ENCODE results near the gene PTCHD1.

Gene PTCHD1

DNA sequence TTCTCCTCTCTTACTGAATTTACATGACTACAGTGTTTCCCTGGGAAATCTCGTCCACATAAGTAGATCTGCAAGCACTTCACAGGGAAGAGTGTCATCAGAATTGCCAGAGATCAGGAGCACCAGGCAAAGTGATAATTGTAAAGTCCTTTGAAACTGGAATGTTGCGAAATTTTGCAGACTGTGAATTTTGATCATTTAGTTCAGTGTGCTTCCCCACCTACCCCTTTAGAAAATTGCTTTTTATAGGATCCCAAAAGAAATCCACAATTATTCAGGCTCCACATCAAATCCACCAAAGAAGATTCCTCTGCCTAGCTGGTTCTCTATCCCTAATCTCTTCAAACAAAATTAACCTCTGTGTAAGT is 10.2 kb downstream of the PTCHD1 start:
- in situ Hi-C loops (cut with HindIII; ENCODE audit: low sequenced_read_pairs), result no loop called here

DNA sequence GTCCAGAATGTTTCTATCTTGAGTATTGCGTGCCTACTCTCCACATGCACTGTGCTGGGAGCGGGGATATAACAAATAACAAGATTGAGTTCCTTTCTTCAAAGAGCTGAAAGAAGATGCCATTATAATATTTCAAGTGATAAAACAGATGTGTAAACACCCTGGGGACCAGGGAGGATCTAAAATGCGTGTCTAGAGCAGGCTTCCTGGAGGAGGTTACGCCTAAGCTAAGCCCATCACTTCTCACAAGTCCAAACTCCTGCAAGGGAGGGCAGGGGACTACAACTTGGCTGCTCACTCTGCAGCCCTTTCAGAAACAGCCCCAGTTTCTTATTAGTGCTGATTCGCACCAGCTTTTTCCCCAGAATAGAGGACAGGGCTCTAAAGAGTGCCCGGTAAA is 21.5 kb downstream of the PTCHD1 start:
- in situ Hi-C loops (cut with HindIII; ENCODE audit: low sequenced_read_pairs), result no loop called here

DNA sequence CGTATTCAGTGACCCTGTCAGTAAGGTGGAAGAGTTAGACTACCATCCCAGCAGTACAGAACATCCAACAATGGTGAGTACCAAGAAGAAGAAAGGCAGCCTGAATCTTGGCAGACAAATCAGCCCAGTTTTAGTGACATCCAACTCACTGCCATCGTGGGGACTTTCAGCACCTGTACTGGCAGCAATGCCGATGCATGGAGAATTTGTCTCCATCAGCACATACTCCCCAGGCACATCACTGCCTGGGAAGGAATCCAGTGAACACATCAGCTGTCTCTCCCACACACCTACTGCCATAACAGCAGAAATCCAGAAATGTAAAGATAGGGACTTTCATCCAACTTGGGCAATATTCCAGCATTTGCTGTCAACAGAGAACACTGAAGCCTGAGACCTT is 29.8 kb downstream of the PTCHD1 start:
- in situ Hi-C loops (cut with HindIII; ENCODE audit: low sequenced_read_pairs), result no loop called here

DNA sequence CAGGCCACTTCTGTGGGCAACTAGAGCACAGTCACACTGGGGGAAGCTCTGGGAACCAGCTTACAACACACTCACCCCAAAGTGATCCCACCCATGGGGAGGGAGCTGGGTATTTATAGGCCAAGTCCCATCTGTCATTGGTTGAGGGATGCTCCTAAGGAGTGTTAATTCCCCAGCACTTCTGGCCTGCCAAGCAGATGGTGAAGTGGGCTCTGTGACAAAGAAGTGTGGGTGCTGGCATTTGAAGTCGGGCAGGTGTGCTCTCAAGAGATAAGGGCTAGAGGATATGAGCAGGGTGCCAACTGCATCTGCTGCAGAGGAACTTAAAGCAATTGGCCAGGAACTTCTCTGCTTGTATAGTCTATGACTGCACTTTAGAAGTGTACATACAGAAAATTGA is 30.9 kb downstream of the PTCHD1 start:
- in situ Hi-C loops (cut with HindIII; ENCODE audit: low sequenced_read_pairs), result no loop called here

DNA sequence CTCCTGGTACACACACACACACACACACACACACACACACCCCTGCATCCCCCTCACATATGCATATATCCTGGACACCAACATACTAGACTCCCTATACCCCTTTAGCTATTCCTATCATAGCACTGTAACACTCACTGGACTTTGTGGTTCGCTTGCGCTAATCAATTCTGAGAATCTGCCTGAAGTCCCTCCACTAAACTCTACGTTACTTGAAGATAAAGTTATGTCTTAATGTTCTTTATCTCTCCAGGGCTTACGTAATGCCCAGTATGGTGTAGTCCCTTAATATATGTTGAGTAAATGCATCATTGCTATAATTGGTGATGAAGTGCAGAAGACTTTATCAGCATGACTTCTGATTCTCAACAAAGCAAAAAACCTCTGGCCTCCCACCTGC is 32.3 kb downstream of the PTCHD1 start:
- in situ Hi-C loops (cut with HindIII; ENCODE audit: low sequenced_read_pairs), result no loop called here

DNA sequence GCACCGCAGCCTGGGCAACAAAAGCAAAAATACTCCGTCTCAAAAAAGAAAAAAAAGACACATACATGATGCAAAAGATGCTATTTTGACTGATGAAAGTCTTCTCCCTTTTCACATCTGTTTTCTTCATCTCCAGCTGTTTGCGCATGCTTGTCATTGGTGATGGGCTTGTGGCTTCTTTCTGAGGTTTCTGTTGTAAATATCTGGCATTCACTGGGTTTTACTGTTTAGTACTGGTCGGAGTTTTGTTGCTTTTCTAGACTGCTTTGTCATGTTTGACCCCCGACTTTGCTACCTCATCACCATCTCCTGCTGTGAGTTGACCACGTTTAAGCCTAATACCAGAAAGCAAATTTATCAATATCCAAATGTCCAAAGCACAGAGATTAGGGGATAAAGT is 34.4 kb downstream of the PTCHD1 start:
- in situ Hi-C loops (cut with HindIII; ENCODE audit: low sequenced_read_pairs), result no loop called here

DNA sequence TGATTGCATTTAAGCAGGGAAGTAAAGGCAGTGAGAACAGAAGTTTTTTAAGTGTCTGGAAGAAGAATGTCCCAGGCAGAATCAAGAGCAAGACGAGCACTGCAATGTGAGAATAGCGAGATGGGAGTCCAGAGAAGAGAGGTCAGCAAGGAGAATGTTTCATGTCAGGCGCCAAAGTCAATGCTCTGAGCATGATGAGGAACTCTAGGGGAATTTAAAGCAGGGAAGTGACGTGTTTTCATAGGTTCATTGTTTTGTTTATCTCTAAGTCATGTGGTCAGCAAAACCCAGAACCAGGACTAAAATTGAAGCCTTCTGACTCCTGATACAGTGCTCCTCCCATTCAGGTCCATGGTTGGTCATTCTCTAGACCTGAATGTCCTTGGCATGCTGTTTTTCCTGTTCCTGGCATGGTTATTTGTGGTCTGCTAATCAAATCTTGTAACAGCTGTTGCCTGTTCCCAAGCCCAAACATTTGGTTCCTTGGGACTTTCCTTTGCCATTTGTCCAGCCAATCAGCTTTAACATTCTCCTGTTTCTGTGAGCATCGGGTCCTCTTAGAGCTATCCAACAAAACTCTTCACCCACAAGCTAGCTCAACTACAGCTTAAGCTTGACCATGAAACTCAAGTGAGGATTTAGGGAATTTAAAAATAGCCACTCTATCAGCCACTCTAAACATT is 37.7 kb downstream of the PTCHD1 start:
- in situ Hi-C loops (cut with HindIII; ENCODE audit: low sequenced_read_pairs), result no loop called here

DNA sequence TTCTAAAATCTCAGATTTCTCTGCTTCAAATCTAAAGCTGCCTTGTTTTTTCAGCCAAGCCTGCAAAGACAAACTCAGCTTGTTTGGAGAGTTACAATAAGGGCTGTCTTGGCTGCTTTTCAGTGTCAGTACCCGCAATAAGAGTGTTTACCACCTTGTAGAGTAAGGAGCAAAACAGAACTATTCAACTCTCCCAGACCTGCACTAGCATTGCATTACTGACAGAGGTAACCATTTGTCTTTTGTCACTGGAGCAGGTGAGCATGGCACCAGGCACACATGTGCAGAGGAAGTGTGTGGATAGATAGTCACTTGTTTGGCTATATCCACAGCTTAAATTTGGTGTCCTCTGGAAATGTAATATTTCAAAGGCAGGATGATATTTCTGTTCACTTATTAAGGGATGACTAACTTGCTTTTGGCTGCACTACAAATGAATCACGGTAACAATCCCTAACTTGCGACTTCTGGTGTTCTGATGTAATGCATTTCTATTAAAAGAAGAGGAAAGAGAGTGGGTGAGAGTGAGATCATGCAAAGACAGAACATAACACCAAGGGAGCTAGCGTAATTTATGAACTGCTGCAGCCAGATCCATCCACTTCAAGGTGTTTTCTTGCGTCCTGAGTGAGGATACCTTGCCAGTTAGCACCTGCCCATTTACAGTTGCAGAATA is 38.6 kb downstream of the PTCHD1 start:
- in situ Hi-C loops (cut with HindIII; ENCODE audit: low sequenced_read_pairs), result no loop called here

DNA sequence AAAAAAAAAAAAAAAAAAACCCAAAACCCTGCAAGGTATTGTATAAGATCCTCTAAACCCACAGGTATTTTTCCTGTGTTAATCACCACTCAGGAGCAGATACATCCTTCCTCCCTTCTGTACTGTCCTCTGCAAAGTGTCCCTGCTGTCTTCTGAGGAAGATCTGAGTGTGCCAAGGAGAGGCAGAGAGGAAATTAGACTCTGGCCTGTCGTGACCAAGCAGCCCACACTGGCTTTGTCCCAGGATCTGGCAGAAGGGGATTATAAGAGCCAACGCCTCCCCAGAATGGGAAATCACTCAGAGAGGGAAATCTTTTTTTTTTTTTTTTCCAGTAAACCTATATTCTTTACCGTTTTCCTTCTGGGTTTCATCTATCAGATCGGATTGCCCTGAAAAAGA is 39.6 kb downstream of the PTCHD1 start:
- in situ Hi-C loops (cut with HindIII; ENCODE audit: low sequenced_read_pairs), result no loop called here

DNA sequence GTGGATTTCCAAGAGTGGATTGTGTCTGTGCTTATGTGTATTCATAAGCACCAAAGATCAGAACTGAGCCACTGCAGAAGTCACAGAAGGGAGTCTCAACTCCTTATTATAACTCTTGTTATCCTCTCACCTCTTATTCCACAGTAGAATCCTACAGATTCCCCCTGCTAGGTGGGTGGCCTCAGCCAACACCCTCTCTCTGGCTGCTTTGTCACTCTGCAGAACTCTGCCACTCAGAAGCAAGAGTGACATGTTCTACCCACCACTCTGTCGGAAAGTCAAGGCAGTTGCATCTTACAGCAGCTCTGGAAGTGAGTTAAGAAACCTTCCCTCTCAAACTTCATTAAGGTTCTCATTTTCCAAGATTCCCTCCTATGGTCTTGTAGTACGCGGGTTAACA is 41.9 kb downstream of the PTCHD1 start:
- in situ Hi-C loops (cut with HindIII; ENCODE audit: low sequenced_read_pairs), result no loop called here

DNA sequence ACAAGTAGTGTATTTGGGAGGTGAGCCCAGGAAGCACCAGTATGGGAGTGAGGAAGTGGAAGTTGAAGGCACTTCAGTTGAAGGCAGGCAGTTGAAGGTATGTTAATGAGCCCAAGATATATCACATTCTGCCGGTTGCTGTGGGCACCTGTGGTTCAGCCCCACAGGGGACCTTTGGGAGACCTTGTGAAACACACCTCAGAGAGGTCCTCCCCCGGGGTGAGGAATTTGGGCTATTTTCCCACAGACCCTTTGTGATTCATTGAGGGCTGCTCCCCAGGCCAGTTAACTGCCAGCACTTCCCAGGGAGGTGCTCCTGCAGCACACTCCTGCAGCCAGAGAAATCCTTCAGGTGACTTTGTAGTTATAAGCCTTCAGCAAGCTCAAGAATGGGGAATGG is 45.9 kb downstream of the PTCHD1 start:
- in situ Hi-C loops (cut with HindIII; ENCODE audit: low sequenced_read_pairs), result no loop called here

DNA sequence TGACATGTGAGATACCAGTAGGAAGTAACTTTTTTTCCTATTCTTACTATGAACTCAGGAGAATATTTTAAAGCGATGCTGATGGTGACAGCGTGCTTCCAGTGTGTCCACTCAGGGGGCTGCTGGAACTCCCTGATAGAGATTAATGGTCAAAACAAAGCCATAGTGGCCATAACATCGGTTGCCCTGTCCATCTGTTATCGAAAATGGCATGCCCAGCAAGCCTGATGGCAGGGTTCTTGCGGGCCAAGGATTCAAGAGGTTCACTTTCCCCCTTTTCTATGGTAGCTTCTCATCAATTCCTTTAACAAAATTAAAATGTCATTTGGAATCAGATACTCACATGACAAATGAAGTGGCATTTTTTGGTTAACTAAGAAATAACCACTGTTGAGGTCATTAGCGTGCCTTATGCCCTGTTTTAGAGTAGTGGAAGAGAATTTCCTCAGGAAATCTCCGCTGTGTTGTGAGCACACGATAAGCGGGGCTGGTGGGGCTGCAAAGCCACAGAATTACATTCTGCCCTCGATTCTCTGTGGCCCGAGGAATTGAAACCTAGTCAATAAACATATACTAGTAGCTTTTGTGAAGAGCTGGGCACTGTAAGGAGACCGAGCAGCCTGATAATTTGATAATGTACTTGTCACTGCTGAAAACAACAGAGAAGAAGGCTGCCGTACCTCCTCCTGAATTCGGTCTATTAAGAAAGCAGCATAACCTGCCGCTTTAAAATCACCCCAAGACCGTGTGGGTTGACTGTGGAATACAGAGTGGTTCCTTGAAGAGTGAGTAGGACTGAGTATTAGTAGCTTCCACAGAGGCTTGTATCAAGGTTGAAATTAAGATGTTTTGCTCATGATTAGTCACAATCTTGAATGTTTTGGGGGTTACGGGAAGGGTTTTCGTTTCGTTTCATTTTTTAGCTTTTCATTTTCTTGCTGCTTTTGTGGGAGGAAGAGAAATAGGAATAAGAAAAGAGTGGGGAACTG is 46.7 kb downstream of the PTCHD1 start:
- in situ Hi-C loops (cut with HindIII; ENCODE audit: low sequenced_read_pairs), result no loop called here

DNA sequence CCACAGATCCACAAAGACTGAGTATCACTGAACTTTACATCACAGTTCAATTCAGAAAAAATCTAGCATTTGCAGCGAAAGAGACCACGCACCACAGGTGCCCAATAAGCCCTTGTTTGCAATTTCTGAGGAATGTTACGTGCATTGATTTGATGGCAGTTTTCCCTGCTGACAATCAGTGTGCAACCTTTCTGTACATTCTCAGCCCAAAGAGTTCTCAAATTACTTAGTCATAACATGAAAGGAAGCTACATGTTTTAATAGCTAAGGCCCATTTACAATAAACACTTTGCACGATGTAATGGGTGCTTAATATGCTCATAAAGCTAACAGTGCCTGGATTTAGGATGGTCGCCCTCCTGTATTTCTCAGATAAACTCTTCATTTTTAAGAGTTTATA is 47.9 kb downstream of the PTCHD1 start:
- in situ Hi-C loops (cut with HindIII; ENCODE audit: low sequenced_read_pairs), result no loop called here

DNA sequence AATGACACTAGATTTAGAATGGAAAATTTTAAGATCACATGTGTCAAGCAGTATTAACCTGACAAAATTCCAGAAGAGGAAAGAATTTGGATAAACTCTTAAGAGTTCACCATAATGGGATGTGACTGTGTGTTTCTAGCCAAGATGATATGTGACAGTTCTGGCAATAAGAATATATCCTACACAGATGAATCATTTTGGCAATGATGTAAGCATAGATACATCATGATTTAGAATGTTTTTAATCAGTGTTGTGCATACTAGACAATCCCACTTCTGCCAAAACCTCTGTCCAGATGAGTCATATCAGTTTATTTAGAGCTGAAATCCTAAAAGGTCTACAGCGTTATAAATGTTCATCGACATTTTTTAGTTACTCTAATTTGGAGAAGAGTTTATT is 48.8 kb downstream of the PTCHD1 start:
- in situ Hi-C loops (cut with HindIII; ENCODE audit: low sequenced_read_pairs), result no loop called here

DNA sequence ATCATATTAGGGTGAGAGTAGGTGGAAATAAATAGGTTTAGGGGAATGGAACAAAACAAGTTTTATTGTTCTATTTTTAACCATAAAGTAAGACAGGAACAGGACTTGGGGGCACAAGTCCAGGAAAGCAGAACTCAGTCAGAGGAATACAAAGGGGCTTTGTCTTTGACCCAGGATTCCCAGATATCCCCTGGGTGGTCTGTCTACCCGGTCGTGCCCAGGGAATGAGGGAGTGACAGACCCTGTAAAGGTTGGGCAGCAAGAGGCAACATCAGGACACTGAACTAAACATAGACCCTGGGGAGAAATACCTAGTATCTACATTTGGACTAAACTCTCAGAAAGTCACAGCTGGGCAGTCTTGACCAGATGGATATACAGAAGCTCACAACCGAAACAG is 50.6 kb downstream of the PTCHD1 start:
- in situ Hi-C loops (cut with HindIII; ENCODE audit: low sequenced_read_pairs), result no loop called here

DNA sequence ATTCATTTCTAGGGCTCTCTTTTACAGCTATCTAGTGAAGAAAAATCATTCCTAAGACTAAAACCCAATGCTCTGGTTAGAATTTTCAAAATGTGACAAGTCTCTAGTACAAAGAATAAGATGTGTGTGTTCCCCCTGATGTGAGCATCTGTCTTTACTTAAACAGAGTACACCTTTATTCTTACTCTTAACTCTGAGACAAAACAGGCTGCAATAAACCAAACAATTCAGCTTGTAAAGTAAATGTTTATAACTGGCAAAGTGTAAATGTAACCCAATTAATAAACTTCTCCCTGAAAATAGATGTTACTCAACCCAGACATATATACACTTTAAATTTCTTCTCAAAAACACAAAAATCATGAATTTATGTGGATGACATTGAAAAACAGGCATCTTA is 51.6 kb downstream of the PTCHD1 start:
- in situ Hi-C loops (cut with HindIII; ENCODE audit: low sequenced_read_pairs), result no loop called here

DNA sequence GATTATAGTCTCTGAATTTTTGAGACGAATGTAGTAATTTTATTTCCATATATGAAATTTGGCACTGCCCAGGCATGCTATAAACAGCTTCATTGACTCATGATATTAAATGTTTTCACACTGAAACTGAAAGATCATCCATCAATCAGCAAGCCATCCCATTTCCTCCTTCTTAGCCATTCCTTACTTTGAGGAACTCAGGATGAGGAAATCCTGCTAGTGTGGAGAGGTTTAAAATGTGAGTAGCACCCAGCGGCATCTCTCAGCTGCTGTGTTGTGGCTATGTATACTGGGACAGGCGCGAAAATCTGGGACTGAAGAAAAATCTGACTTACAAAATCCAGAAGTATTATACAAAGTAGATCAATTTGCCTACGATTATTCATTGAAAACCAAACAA is 52.1 kb downstream of the PTCHD1 start:
- in situ Hi-C loops (cut with HindIII; ENCODE audit: low sequenced_read_pairs), result no loop called here

DNA sequence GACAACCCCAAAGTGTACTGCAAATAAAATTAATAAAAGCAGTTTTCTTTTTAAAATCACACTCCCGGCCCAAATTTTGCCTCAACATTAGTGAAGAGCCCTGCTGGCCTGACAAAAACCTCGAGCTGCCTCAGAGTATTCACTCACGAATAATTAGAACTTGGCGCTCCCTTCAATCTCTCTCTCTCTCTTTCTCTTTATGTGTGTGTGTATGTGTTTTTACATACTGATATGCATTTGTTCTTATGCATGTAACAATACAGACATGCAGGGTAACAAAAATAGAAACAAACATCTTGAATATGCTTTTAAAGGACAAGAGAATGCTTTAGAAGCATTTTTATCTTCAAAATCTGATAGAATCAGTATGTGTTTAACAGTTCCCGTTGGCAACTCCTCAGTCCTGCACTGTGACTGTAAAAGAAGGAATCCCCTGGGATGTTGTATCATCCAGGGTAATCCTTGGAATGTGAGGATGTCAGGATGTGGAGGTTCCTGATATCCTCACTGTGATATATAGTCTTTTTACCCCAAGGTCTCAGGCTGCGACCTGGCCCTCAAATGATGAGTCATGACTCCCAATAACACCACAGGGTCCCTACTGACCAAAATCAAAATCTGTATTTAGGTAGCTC is 53.0 kb downstream of the PTCHD1 start:
- in situ Hi-C loops (cut with HindIII; ENCODE audit: low sequenced_read_pairs), result no loop called here

DNA sequence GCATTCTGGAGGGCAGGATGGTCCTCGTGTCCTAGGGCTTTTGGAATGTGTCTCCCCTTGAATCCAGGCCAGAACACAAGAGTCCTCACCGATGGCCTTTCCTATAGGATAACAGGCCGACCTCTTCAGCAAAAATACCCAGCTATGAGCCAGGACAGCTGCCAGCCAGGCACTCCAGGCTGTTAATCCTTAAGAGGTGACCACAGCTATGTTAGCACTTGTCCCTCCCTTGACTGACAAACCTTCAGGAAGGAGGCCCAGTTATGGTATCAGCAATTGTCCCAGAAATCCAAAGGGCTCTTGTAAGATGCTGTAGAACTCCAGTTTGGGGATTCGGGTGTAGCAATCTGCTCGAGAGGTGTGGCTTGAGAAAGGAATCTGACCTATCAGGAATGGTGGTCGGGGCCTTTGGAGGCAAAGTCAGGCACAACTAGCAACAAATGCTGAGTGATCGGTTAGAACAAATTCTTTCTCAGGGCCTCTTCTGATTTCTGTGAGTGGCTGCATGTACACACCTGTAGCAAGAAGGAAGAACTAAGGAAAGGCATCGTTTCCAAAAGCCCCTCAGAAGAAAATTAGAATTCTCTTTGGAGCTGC is 54.6 kb downstream of the PTCHD1 start:
- in situ Hi-C loops (cut with HindIII; ENCODE audit: low sequenced_read_pairs), result no loop called here

DNA sequence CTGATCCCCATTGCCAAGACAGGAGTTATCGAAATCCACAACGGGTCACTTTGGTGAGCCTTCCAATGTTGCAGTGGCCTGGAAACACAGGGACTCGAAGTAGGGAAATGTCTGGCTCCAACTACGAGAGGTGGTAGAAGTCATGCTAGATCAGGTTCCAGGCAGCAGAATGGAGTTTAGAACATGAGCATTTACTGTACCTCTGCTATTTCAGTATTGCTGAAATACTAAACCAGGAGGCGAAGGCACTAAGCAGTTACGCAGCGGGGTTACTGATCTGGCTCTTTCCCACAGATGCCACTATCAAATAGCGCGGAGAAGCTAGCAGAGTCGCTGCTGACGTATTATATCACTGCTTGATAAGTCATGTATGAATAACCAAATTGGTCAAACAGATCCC is 56.3 kb downstream of the PTCHD1 start:
- in situ Hi-C loops (cut with HindIII; ENCODE audit: low sequenced_read_pairs), result no loop called here

DNA sequence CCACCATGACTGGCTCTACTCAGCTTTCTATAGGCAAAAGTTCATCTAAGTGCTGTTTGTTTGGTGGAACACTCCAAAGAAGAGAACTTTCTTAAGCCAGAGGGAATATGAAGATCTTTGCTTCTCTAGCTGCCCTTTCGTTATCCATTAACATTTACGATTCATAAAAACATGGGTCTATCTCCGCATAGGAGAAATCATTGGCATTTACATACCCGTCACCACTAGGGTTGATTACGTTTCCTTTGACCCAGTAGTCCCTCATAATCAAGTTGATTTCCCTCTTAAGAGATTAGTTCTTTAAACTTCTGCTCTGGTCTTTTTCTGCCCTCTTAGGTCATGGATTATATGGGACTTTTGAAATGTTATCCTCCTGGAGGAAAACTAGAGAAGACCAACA is 57.5 kb downstream of the PTCHD1 start:
- in situ Hi-C loops (cut with HindIII; ENCODE audit: low sequenced_read_pairs), result no loop called here
